ENCODE data around the gene CAPNS1.
"Not testable (repeated sequence)": the region's sequence is repeated elsewhere in the genome, so short reads cannot be mapped to it uniquely, and the experiment has no call there.

The CAPNS1 gene

GRCh38 chr19:36169084-36169760, 29.4 kb downstream of the CAPNS1 start:
- peaks cover 4% of the 10 kb centered on the region for H3K36me3 ChIP-seq (ENCODE audit: insufficient read depth, insufficient read length, low read length)
- H3K4me1 ChIP-seq (ENCODE audit: insufficient read depth, insufficient read length): peaks cover 2% of the 10 kb centered on the region
- no peaks in the 10 kb centered on the region for H3K27me3 ChIP-seq (ENCODE audit: insufficient read depth, insufficient read length)
- TF ChIP-seq YY1 (IDR thresholded peaks at IDR 0.05; ENCODE audit: insufficient read depth, insufficient read length): no peak
- TF ChIP-seq SUZ12 (IDR thresholded peaks at IDR 0.05; ENCODE audit: extremely low read depth, insufficient read depth, insufficient read length): no peak
- TF ChIP-seq ZNF274 (IDR thresholded peaks at IDR 0.05; ENCODE audit: low read depth, low read length): no peak
- H3K4me3 ChIP-seq (ENCODE audit: insufficient read length, low read depth): no peak overlapping the region
- H3K9me3 ChIP-seq (ENCODE audit: insufficient read depth, low read length): no peaks in the 10 kb centered on the region
- no peak for DNase-seq (ENCODE audit: low read depth, low spot score)
- H3K9ac ChIP-seq (ENCODE audit: insufficient read length, low read depth): no peak overlapping the region

DNA sequence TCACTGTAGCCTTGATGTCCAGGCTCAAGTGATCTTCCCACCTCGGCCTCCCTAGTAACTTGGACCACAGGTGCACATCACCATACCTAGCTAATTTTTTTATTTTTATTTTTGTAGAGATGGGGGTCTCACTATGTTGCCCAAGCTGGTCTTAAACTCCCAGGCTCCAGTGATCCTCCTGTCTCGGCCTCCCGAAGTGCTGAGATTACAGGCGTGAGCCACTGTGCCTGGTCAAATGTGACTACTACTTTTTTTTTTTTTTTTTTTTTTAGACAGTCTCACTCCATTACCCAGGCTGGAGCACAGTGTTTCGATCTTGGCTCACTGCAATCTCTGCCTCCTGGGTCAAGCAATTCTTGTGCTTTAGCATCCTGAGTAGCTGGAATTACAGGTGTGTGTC, 33.0 kb downstream of the CAPNS1 start:
- Histone ChIP-seq H3K27me3 (ENCODE audit: insufficient read depth, insufficient read length) (no peaks in the 10 kb centered on the region), H3K4me1 (ENCODE audit: insufficient read depth, insufficient read length) (peaks cover 2% of the 10 kb centered on the region), H3K36me3 (ENCODE audit: insufficient read depth, insufficient read length, low read length) (no peaks in the 10 kb centered on the region), H3K9me3 (ENCODE audit: insufficient read depth, low read length) (no peaks in the 10 kb centered on the region), H3K9ac (ENCODE audit: insufficient read length, low read depth) (no peak overlapping the region), H3K4me3 (ENCODE audit: insufficient read length, low read depth) (no peak overlapping the region)
- TF ChIP-seq SUZ12 (IDR thresholded peaks at IDR 0.05; ENCODE audit: extremely low read depth, insufficient read depth, insufficient read length) (no peak), YY1 (IDR thresholded peaks at IDR 0.05; ENCODE audit: insufficient read depth, insufficient read length) (no peak), ZNF274 (IDR thresholded peaks at IDR 0.05; ENCODE audit: low read depth, low read length) (no peak)
- DNase-seq (ENCODE audit: low read depth, low spot score): no peak

GRCh38 chr19:36173846-36174245, 34.0 kb downstream of the CAPNS1 start:
- not testable (repeated sequence) for H3K36me3 ChIP-seq (ENCODE audit: insufficient read depth, insufficient read length, low read length); H3K4me3 ChIP-seq (ENCODE audit: insufficient read length, low read depth); DNase-seq (ENCODE audit: low read depth, low spot score); H3K9ac ChIP-seq (ENCODE audit: insufficient read length, low read depth); H3K9me3 ChIP-seq (ENCODE audit: insufficient read depth, low read length); H3K27me3 ChIP-seq (ENCODE audit: insufficient read depth, insufficient read length); H3K4me1 ChIP-seq (ENCODE audit: insufficient read depth, insufficient read length)

DNA sequence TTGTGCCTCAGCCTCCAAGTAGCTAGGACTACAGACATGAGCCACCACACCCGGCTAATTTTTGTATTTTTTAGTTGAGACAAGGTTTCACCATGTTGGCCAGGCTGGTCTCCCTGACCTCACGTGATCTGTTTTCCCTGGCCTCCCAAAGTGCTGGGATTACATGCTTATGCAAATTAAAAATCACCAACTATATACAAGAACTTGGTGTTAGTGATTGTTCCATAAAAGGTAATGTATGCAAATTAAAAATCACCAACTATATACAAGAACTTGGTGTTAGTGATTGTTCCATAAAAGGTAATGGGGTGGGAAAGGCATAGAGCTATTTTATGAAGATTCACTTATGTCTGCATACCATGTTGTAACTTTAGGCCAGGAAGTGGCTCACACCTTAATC, 39.2 kb downstream of the CAPNS1 start:
- H3K4me1 ChIP-seq (ENCODE audit: insufficient read depth, insufficient read length); H3K9me3 ChIP-seq (ENCODE audit: insufficient read depth, low read length); H3K36me3 ChIP-seq (ENCODE audit: insufficient read depth, insufficient read length, low read length); H3K27me3 ChIP-seq (ENCODE audit: insufficient read depth, insufficient read length); DNase-seq (ENCODE audit: low read depth, low spot score); H3K9ac ChIP-seq (ENCODE audit: insufficient read length, low read depth); H3K4me3 ChIP-seq (ENCODE audit: insufficient read length, low read depth): not testable (repeated sequence)

- TF ChIP-seq SUZ12 (IDR thresholded peaks at IDR 0.05; ENCODE audit: extremely low read depth, insufficient read depth, insufficient read length): no peak
- no peak for TF ChIP-seq ZNF274 (IDR thresholded peaks at IDR 0.05; ENCODE audit: low read depth, low read length)
- no peak for TF ChIP-seq YY1 (IDR thresholded peaks at IDR 0.05; ENCODE audit: insufficient read depth, insufficient read length)
- Histone ChIP-seq H3K4me3 (ENCODE audit: insufficient read length, low read depth) (no peak overlapping the region), H3K9me3 (ENCODE audit: insufficient read depth, low read length) (no peaks in the 10 kb centered on the region), H3K36me3 (ENCODE audit: insufficient read depth, insufficient read length, low read length) (no peaks in the 10 kb centered on the region), H3K27me3 (ENCODE audit: insufficient read depth, insufficient read length) (no peaks in the 10 kb centered on the region), H3K9ac (ENCODE audit: insufficient read length, low read depth) (no peak overlapping the region), H3K4me1 (ENCODE audit: insufficient read depth, insufficient read length) (no peaks in the 10 kb centered on the region)
- DNase-seq (ENCODE audit: low read depth, low spot score): peak; percentile 22
Observed at GRCh38 chr19:36182612-36183244, 42.9 kb downstream of the CAPNS1 start.

DNA sequence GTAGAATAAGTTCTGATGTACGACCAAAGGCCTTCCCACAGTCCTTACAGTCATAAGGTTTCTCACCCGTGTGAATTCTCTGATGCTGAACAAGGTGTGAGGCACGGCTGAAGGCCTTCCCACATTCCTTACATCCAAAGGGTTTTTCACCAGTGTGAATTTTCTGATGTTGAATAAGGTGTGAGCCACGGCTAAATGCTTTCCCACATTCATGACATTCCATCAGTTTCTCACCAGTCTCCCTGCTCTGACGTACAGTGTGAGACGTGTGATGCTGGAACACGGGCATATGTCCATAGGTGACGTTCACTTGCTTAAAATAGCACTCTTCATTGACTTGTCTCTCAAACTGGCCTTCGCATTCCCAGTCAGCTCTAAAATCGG, 43.4 kb downstream of the CAPNS1 start:
- Histone ChIP-seq H3K9me3 (ENCODE audit: insufficient read depth, low read length) (no peaks in the 10 kb centered on the region), H3K4me3 (ENCODE audit: insufficient read length, low read depth) (no peak overlapping the region), H3K36me3 (ENCODE audit: insufficient read depth, insufficient read length, low read length) (no peaks in the 10 kb centered on the region), H3K9ac (ENCODE audit: insufficient read length, low read depth) (no peak overlapping the region), H3K27me3 (ENCODE audit: insufficient read depth, insufficient read length) (no peaks in the 10 kb centered on the region), H3K4me1 (ENCODE audit: insufficient read depth, insufficient read length) (no peaks in the 10 kb centered on the region)
- TF ChIP-seq SUZ12 (IDR thresholded peaks at IDR 0.05; ENCODE audit: extremely low read depth, insufficient read depth, insufficient read length): no peak
- no peak for DNase-seq (ENCODE audit: low read depth, low spot score)

DNA sequence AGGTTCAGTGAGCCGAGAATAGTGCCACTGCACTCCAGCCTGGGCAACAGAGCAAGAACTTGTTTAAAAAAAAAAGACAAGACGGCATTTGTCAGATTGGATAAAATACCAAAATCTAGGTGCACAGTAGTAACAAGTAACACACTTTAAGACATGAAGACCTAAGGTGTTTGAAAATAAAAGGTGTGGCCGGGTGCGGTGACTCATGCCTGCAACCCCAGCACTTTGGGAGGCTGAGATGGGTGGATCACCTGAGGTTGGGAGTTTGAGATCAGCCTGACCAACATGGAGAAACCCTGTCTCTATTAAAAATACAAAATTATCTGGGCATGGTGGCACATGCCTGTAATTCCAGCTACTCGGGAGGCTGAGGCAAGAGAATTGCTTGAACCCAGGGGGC, 46.9 kb downstream of the CAPNS1 start:
- H3K4me1 ChIP-seq (ENCODE audit: insufficient read depth, insufficient read length); DNase-seq (ENCODE audit: low read depth, low spot score); H3K36me3 ChIP-seq (ENCODE audit: insufficient read depth, insufficient read length, low read length); H3K9ac ChIP-seq (ENCODE audit: insufficient read length, low read depth); H3K4me3 ChIP-seq (ENCODE audit: insufficient read length, low read depth); H3K27me3 ChIP-seq (ENCODE audit: insufficient read depth, insufficient read length); H3K9me3 ChIP-seq (ENCODE audit: insufficient read depth, low read length): not testable (repeated sequence)

DNA sequence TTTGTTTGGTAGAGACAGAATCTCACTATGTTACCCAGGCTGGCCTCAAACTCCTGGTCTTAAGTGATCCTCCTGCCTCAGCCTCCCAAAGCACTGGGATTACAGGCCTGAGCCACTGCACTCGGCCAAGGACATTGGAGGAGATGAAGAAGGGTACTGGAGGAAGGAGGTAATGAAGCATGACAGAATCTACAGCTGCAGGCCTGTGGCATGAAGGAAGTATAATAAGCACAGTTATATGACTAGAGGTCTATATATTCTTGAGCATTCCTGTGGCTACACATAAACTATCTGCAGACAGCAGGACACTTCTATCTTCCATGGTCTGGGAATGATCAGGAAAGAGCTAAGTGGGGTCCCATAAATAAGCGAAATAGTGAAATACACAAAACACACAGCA, 56.4 kb downstream of the CAPNS1 start:
- no peak overlapping the region for H3K4me3 ChIP-seq (ENCODE audit: insufficient read length, low read depth)
- H3K9me3 ChIP-seq (ENCODE audit: insufficient read depth, low read length): no peaks in the 10 kb centered on the region
- DNase-seq (ENCODE audit: low read depth, low spot score): no peak
- H3K9ac ChIP-seq (ENCODE audit: insufficient read length, low read depth): no peak overlapping the region
- H3K36me3 ChIP-seq (ENCODE audit: insufficient read depth, insufficient read length, low read length): peaks cover 5% of the 10 kb centered on the region
- H3K4me1 ChIP-seq (ENCODE audit: insufficient read depth, insufficient read length): no peaks in the 10 kb centered on the region
- TF ChIP-seq ZNF274 (IDR thresholded peaks at IDR 0.05; ENCODE audit: low read depth, low read length) (no peak), SUZ12 (IDR thresholded peaks at IDR 0.05; ENCODE audit: extremely low read depth, insufficient read depth, insufficient read length) (no peak), YY1 (IDR thresholded peaks at IDR 0.05; ENCODE audit: insufficient read depth, insufficient read length) (no peak)
- H3K27me3 ChIP-seq (ENCODE audit: insufficient read depth, insufficient read length): no peaks in the 10 kb centered on the region
